Memory B cell (primary cell): Measurements from ENCODE around the gene PGM2.

ENCODE experiments used
- ATAC-seq: fragments of 150-1000 bp; cut with Tn5 transposase; 2 replicates; pipeline ENCODE4 v1.10.0; 2021; ENCODE audit warnings: low read depth, mild to moderate bottlenecking, moderate library complexity
- DNase-seq, 2 donors: peaks; one replicate each; pipeline ENCODE4 v3.0.0; 2022; ENCODE audit warnings: low spot score in 2 of 2
- H3K27ac Mint-ChIP-seq: one replicate; pipeline ENCODE4 v1.8.0; 2022; ENCODE audit warnings: mild to moderate bottlenecking, moderate library complexity, mixed read lengths
- H3K27me3 Mint-ChIP-seq: one replicate; pipeline ENCODE4 v1.8.0; 2022; ENCODE audit warnings: mixed read lengths
- H3K36me3 Mint-ChIP-seq: one replicate; pipeline ENCODE4 v1.8.0; 2022; ENCODE audit warnings: mild to moderate bottlenecking, mixed read lengths
- H3K4me1 Mint-ChIP-seq: one replicate; pipeline ENCODE4 v1.8.0; 2022; ENCODE audit warnings: mixed read lengths
- H3K4me3 Mint-ChIP-seq: one replicate; pipeline ENCODE4 v1.8.0; 2022; ENCODE audit warnings: mild to moderate bottlenecking, moderate library complexity, mixed read lengths
- H3K9me3 Mint-ChIP-seq: one replicate; pipeline ENCODE4 v1.8.0; 2022; ENCODE audit warnings: mixed read lengths

The PGM2 gene

GRCh38 chr4:37908488-37909331, 82.2 kb downstream of the PGM2 start:
- H3K27me3 Mint-ChIP-seq: no peaks in the 10 kb centered on the region
- H3K4me1 Mint-ChIP-seq: peaks cover 19% of the 10 kb centered on the region
- ATAC-seq: no peak
- H3K27ac Mint-ChIP-seq: no peak overlapping the region
- no peaks in the 10 kb centered on the region for H3K9me3 Mint-ChIP-seq
- H3K4me3 Mint-ChIP-seq: no peak overlapping the region
- H3K36me3 Mint-ChIP-seq: peaks cover 18% of the 10 kb centered on the region
- DNase-seq: no peak

DNA sequence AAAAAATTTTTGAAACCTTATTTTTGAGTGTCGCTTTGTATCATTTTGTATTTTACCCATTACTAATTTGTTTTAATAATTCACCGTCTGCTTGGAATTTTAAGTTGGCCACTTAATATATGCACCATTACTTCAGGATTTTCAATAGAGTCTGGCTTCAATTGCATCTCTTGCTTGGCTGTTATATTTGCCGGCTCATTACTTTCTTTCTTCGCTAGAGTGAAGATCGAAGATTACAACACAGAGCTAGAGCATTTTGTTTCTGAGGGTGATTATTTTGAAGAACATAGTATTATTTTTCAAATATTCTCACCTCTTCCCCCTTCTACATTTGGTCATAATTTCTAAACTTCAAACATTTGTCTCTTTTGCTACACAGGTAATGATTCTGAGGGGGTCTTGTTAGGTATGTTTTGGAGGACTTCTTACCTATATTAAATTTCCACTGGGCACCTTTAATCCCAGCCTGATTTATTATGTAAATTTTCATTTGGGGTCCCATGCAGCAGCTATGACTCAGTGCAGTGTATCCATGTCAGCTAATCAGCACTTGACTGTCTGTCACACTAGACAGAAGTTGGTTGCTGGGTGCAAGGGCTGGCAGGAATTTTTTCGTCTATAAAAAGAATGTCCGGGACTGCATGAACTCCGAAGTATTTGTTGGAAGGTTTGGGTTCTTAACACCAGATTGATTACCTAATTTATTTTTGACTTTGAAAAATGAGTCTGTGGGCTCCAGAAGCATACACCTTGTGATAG, 83.0 kb downstream of the PGM2 start:
- Mint-ChIP-seq H3K4me1 (peaks cover 19% of the 10 kb centered on the region), H3K27me3 (no peaks in the 10 kb centered on the region), H3K9me3 (no peaks in the 10 kb centered on the region), H3K4me3 (no peak overlapping the region), H3K27ac (no peak overlapping the region), H3K36me3 (peaks cover 18% of the 10 kb centered on the region)
- DNase-seq (no peak), ATAC-seq (no peak)

DNA sequence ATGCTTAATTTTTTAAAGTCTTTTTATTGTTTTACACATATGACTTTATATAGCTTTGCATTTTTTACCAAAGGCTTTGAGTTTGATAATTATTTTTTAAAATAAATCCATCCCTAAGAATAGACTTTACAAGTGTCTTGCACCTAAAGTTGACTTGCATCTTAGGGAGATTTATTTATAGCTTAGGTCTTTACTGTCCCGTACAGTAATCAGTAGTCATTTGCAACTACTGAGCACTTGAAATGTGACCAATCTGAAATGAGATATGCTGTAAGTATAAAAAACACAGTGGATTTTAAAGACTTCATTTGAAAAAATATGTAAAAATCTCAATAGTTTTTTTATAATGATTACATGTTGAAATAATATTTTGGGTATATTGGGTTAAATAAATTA, 83.6 kb downstream of the PGM2 start:
- H3K4me3 Mint-ChIP-seq: no peak overlapping the region
- DNase-seq (no peak), ATAC-seq (no peak)
- H3K4me1 Mint-ChIP-seq: peaks cover 16% of the 10 kb centered on the region
- no peaks in the 10 kb centered on the region for H3K27me3 Mint-ChIP-seq
- H3K36me3 Mint-ChIP-seq: peaks cover 18% of the 10 kb centered on the region
- H3K9me3 Mint-ChIP-seq: no peaks in the 10 kb centered on the region
- no peak overlapping the region for H3K27ac Mint-ChIP-seq
